Peyer's patch (tissue), 4 donors: Measurements from ENCODE around the gene TRIM5. TPM values are rescaled to one million over a fixed set of nuclear protein-coding genes. Genes with fewer than 3 reads are reported as not detected.
A peak's percentile ranks its signal among the peaks of the same experiment; 100 is the strongest.
"Not testable (repeated sequence)": the region's sequence is repeated elsewhere in the genome, so short reads cannot be mapped to it uniquely, and the experiment has no call there.

Experiments used
- DNase-seq, 3 donors: peaks; one replicate each; pipeline ENCODE4 v3.0.0-alpha.2; 2017 to 2019
- H3K27ac ChIP-seq, 4 donors: fragments of 200-600 bp; sonication (generic); one replicate each; pipeline ENCODE4 v1.5.1; 2016 to 2019
- H3K27me3 ChIP-seq, 2 donors: fragments of 200-600 bp; sonication (generic); one replicate each; pipeline ENCODE4 v1.5.1; 2019
- H3K36me3 ChIP-seq, 3 donors: fragments of 200-600 bp; sonication (generic); one replicate each; pipeline ENCODE4 v1.5.1; 2016 to 2019
- H3K4me1 ChIP-seq, 4 donors: fragments of 200-600 bp; sonication (generic); one replicate each; pipeline ENCODE4 v1.5.1; 2016 to 2019
- H3K4me3 ChIP-seq, 4 donors: fragments of 200-600 bp; sonication (generic); 1 replicate in 3 of 4; 2 replicates in 1 of 4; pipeline ENCODE4 v1.5.1; 2016 to 2019; ENCODE audit warnings: mild to moderate bottlenecking in 1 of 4
- H3K9me3 ChIP-seq, 4 donors: fragments of 200-600 bp; sonication (generic); one replicate each; pipeline ENCODE4 v1.5.1; 2016 to 2019; ENCODE audit warnings: mild to moderate bottlenecking in 1 of 4
- POLR2A ChIP-seq, 2 donors: fragments of 450-650 bp; IDR thresholded peaks; one replicate each; pipeline ENCODE4 v1.5.1; 2017; ENCODE audit warnings: antibody characterized with exemption in 2 of 2, mild to moderate bottlenecking in 2 of 2, moderate library complexity in 2 of 2
- total RNA-seq, 4 donors: library from RNA; depleted of rRNA; stranded (reverse); fragments of >200 nt; gene quantifications; one replicate each; pipeline ENCODE4 v1.1.0, GENCODE V29; 2016
- TF ChIP-seq, protein P1 (sequence below), 6 experiments: fragments of 450-650 bp in 4 of 6; fragments of 200-600 bp in 2 of 6; sonication (generic) in 1 of 6; IDR thresholded peaks; one replicate each; pipeline ENCODE4 v1.5.1; 2017 to 2019; ENCODE audit warnings: antibody characterized with exemption in 6 of 6, mild to moderate bottlenecking in 3 of 6, moderate library complexity in 1 of 6

Gene TRIM5
- total RNA-seq, 4 donors from 2014 or later: 8.1 to 55.3 (median 21.3) TPM

DNA sequence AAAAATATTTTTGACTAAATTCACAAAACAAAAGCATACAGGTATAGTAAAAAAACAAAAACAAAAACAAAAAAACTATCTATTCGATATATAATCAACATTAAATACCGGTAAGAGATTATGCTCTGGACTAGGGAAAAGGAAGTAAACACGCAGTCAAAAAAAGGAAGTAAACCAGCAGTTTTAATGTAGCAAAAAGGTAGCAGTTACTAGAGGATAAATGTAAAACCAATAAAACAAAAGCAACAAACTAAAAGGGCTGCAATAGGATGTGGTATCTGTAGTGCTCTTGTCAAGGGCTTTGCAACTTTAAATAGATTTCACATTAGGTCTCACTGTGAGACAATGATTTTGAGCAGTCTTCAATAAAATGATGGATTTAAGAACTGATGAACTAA is 7.1 kb upstream of the TRIM5 start:
- DNase-seq: no peak
- H3K36me3 ChIP-seq: peaks cover 0 to 3% (median 0%) of the 10 kb centered on the region in 3 donors
- no peaks in the 10 kb centered on the region for H3K9me3 ChIP-seq
- TF ChIP-seq, protein P1, sequence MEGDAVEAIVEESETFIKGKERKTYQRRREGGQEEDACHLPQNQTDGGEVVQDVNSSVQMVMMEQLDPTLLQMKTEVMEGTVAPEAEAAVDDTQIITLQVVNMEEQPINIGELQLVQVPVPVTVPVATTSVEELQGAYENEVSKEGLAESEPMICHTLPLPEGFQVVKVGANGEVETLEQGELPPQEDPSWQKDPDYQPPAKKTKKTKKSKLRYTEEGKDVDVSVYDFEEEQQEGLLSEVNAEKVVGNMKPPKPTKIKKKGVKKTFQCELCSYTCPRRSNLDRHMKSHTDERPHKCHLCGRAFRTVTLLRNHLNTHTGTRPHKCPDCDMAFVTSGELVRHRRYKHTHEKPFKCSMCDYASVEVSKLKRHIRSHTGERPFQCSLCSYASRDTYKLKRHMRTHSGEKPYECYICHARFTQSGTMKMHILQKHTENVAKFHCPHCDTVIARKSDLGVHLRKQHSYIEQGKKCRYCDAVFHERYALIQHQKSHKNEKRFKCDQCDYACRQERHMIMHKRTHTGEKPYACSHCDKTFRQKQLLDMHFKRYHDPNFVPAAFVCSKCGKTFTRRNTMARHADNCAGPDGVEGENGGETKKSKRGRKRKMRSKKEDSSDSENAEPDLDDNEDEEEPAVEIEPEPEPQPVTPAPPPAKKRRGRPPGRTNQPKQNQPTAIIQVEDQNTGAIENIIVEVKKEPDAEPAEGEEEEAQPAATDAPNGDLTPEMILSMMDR (IDR thresholded peaks at IDR 0.05): no peak
- no peak for TF ChIP-seq POLR2A (IDR thresholded peaks at IDR 0.05)
- no peaks in the 10 kb centered on the region for H3K27me3 ChIP-seq
- H3K4me3 ChIP-seq: peak overlapping the region in 3 of 4 donors; percentile 52 to 59 (median 55)
- H3K27ac ChIP-seq: peak overlapping the region in 3 of 4 donors; percentile 85 to 89 (median 89)
- peaks cover 0 to 22% (median 10%) of the 10 kb centered on the region in 4 donors for H3K4me1 ChIP-seq

DNA sequence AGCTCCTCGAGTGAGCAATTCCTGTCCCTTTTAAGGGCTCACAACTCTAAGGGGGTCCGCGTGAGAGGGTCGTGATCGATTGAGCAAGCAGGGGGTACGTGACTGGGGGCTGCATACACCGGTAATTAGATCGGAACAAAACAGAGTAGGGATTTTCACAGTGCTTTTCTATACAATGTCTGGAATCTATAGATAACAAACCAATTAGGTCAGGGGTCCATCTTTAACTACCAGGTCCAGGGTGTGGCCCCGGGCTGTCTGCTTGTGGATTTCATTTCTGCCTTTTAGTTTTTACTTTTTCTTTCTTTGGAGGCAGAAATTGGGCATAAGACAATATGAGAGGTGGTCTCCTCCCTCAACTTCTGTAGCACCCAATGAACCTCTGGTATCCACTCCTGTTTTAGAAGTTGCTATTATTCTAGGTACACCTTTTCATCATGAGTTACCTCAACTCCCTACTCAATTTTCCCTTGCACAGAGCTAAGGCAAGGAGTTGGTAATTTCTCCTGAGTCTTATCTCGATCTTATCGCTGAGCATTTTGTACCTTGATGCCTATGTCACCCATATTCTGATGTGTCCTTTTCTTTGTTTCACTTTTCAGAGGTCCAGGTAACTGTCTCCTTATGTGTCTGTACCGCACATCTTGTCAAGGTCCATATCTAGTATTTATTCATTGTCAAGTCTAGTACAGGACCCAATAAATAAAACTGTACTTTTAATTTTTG is 6.5 kb upstream of the TRIM5 start:
- DNase-seq, H3K27me3 ChIP-seq, H3K9me3 ChIP-seq, H3K36me3 ChIP-seq: not testable (repeated sequence)
- H3K4me3 ChIP-seq: peak overlapping the region; percentile 48 to 59 (median 54)
- H3K27ac ChIP-seq: peak overlapping the region; percentile 79 to 89 (median 87)
- H3K4me1 ChIP-seq: peaks cover 0 to 22% (median 10%) of the 10 kb centered on the region in 4 donors

DNA sequence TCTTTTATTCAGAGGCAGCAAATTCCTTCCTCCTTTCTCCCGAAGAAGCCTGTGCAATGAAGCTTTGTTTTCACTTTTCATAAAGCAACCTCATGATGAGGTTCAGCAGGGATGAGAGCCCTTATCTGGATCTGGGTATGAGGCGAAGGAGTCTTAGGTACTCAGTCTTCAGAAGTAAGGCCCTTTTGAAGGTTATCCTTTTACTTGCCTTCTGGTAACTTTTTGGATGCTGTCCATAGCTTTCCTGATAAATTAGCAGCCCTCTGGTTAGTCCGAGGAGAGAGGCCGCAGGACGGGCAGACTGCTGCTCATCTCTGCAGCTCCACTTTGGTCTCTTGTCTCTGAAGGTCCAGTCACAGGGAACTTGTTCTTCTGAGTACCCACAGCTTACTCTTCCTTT is 5.9 kb upstream of the TRIM5 start:
- Histone ChIP-seq H3K9me3 (no peaks in the 10 kb centered on the region), H3K27ac (peak overlapping the region; percentile 79 to 89 (median 87)), H3K27me3 (no peaks in the 10 kb centered on the region), H3K36me3 (no peaks in the 10 kb centered on the region), H3K4me1 (peaks cover 0 to 22% (median 10%) of the 10 kb centered on the region in 4 donors), H3K4me3 (peak overlapping the region; percentile 48 to 59 (median 54))
- TF ChIP-seq, protein P1 (IDR thresholded peaks at IDR 0.05): no peak
- no peak for TF ChIP-seq POLR2A (IDR thresholded peaks at IDR 0.05)
- no peak for DNase-seq

DNA sequence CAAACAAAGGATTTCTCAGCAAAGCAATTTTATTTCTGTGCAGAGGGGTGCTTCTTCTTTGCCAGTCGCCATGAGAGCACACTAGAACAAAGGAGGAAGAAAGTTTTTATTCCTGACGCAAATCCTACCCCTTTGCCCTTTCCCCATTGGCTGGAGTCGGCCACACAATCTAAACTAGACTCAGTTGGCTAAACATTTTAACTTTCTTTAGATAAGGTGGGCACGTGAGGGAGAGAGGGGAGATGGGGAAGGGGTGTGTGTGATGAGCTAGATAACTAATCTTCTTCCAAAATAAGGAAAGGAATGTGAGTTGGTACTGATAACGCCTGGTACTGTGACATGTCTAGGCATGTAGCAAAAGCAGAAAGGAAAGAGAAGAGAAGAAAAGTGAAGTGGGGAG is 5.3 kb upstream of the TRIM5 start:
- DNase-seq: no peak
- peak overlapping the region; percentile 48 to 59 (median 54) for H3K4me3 ChIP-seq
- peak overlapping the region; percentile 79 to 89 (median 87) for H3K27ac ChIP-seq
- H3K9me3 ChIP-seq: no peaks in the 10 kb centered on the region
- no peaks in the 10 kb centered on the region for H3K36me3 ChIP-seq
- TF ChIP-seq, protein P1 (IDR thresholded peaks at IDR 0.05): no peak
- TF ChIP-seq POLR2A (IDR thresholded peaks at IDR 0.05): no peak
- H3K27me3 ChIP-seq: no peaks in the 10 kb centered on the region
- H3K4me1 ChIP-seq: peaks cover 0 to 24% (median 10%) of the 10 kb centered on the region in 4 donors

DNA sequence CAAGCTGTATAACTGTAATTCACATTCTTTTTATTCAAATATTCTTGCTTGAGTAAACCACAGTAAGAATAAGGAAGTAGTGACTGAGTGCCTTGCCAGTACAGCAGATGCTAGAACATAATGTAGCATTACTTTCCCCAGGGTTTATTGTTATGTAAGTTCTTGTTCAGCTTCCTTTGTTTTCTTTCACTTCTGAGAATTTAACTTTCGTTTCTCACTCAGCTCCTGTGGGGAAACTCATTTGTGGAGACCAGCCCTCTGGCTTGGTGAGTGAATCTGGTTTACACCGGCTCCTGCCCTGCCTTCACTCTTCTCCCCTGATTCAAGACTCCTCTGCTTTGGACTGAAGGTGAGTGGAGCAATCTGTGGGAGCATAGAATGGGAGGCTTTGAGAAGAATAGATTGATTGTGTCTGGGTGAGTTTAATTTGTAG is 4.7 kb upstream of the TRIM5 start, which contains the start of gene TRIM22:
TSS of gene TRIM22 (plus strand) at position 240 of the 433 bp plus-strand sequence. CDS start 6,443 bp downstream, outside the sequence.
- Histone ChIP-seq H3K9me3 (no peaks in the 10 kb centered on the region), H3K36me3 (no peaks in the 10 kb centered on the region), H3K4me3 (peak within 1 kb of the TSS; percentile 48 to 59 (median 54)), H3K27me3 (no peaks in the 10 kb centered on the region), H3K4me1 (peaks cover 0 to 27% (median 8%) of the 10 kb centered on the region in 4 donors), H3K27ac (peak within 1 kb of the TSS; percentile 79 to 89 (median 87))
- DNase-seq: peak in 2 of 3 donors; percentile 73 to 81
- TF ChIP-seq, protein P1 (IDR thresholded peaks at IDR 0.05): no peak
- TF ChIP-seq POLR2A (IDR thresholded peaks at IDR 0.05): peak in 1 of 2 donors; percentile 39

DNA sequence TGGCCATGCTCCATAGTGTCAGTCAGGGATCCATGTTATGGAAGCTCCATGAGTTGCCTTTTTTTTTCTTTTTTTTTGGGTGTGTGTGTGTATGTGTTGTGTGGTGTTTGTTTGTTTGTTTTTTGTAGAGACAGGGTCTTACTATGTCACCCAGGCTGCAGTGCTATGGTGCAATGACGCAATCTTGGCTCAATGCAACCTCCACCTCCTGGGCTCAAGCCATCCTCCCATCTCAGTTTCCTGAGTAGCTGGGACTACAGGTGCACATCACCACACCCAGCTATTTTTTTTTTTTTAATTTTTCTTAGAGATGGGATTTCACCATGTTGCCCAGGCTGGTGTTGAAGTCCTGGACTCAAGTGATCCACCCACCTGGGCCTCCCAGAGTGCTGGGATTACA is 3.6 kb upstream of the TRIM5 start:
- no peak for DNase-seq
- no peaks in the 10 kb centered on the region for H3K36me3 ChIP-seq
- H3K27ac ChIP-seq: peak overlapping the region; percentile 79 to 89 (median 87)
- TF ChIP-seq, protein P1 (IDR thresholded peaks at IDR 0.05): no peak
- no peak for TF ChIP-seq POLR2A (IDR thresholded peaks at IDR 0.05)
- H3K4me1 ChIP-seq: peaks cover 0 to 27% (median 9%) of the 10 kb centered on the region in 4 donors
- H3K9me3 ChIP-seq: no peaks in the 10 kb centered on the region
- H3K4me3 ChIP-seq: no peak overlapping the region
- H3K27me3 ChIP-seq: no peaks in the 10 kb centered on the region
